H1 (cell line): ENCODE results near the gene P4HB.

Source experiments
- CTCF ChIP-seq, 3 experiments: IDR thresholded peaks; 1 replicate in 2 of 3; 2 replicates in 1 of 3; pipeline versions ENCODE4 v1.5.1 to v1.6.1; 2011; ENCODE audit warnings: low read length in 3 of 3, mild to moderate bottlenecking in 3 of 3, inconsistent platforms in 2 of 3, low read depth in 1 of 3, moderate library complexity in 1 of 3; ENCODE audit not compliant: insufficient read depth in 1 of 3; ENCODE audit errors: control extremely low read depth in 1 of 3
- POLR2AphosphoS5 ChIP-seq: IDR thresholded peaks from 2 replicates; pipeline ENCODE4 v1.6.1; 2011; ENCODE audit warnings: low read depth, low read length
- SRF ChIP-seq: IDR thresholded peaks from 2 replicates; pipeline ENCODE4 v1.6.1; 2011; ENCODE audit warnings: mild to moderate bottlenecking, low read depth, low read length, moderate library complexity

DNA sequence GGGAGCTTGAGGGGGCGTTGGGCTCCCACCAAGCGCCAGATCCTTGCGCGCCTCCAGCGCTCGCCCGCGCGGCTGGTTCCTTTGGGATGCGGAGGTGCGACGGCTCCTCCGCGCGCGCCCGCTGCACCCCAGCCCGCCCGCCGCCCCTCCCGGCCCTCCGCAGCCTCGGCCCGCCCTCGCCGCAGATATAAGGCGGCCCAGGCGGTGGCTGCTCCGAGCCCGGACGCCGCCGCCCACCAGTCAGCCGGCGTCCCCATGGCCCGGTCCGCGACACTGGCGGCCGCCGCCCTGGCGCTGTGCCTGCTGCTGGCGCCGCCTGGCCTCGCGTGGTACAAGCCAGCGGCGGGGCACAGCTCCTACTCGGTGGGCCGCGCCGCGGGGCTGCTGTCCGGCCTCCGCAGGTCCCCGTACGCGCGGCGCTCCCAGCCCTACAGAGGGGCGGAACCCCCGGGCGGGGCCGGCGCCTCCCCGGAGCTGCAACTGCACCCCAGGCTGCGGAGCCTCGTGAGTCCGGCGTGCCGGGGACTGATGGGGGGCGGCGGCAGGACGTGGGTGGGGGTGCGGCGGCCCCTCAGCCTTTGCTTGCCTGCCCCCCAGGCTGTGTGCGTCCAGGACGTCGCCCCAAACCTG, 41.8 kb upstream of the P4HB start, which contains the start of gene NPB:
- no peak for TF ChIP-seq POLR2AphosphoS5
- TF ChIP-seq SRF, result no peak
- TF ChIP-seq CTCF (IDR thresholded peaks at IDR 0.05; ENCODE audit: control extremely low read depth in 1 of 3, insufficient read depth in 1 of 3, low read depth in 1 of 3, low read length in 3 of 3), result no peak
